Stimulated activated CD8-positive, alpha-beta memory T cell treated with anti-CD3 and anti-CD28 coated beads, Interleukin-15, amount 100 ng/mL, for 4 hours (primary cell): Measurements from ENCODE around the gene GCA.

ENCODE experiments used
- DNase-seq, 2 donors: peaks; one replicate each; pipeline ENCODE4 v3.0.0-alpha.2; 2020; ENCODE audit warnings: low read depth in 2 of 2

The GCA gene

DNA sequence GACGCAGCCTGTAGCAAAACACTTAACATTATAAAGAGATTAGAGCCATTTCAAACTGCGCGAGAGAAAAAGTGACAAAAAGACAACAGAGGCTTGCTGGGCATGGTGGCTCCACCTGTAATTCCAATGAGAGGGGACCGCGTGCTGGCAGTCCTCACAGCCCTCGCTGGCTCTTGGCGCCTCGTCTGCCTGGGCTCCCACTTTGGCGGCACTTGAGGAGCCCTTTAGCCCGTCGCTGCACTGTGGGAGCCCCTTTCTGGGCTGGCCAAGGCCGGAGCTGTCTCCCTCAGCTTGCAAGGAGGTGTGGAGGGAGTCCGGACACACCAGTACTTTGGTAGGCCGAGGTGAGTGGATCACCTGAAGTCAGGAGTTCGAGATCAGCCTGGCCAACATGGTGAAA, 16.1 kb upstream of the GCA start:
- DNase-seq, result no peak

DNA sequence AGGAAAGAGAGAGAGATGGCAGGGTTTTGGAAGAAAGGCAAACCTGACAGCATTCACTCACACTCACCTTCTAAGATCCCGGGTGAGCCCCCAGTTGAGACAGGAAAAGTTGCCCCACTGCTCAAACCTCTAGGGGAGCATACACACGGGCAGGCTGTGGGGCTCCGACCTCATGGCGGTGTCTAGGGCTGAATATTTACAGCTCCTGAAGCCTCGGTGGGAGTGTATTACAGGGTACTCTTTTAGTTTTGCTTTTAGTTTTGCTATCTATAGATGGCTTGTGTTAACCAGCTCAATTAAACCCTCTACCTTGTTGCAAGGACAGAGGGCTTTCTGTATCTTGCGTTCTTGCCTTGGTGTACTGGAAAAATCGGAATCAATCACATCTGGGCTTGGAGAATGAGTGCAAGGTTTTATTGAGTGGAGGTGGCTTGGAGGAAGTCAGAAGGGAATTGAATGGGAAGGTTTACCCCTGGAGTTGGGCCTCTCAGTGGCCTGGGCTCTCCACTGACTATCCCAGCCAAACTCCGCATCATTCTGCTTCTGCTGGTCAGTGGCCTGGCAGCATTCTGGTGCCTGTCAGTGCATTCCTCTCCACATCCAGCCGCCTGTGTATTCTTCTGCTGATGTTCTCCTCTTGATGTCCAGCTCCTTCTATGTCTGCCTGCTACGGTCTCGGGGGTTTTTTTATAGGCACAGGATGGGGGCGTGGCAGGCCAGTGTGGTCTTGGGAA, 15.3 kb upstream of the GCA start:
- DNase-seq, result no peak

DNA sequence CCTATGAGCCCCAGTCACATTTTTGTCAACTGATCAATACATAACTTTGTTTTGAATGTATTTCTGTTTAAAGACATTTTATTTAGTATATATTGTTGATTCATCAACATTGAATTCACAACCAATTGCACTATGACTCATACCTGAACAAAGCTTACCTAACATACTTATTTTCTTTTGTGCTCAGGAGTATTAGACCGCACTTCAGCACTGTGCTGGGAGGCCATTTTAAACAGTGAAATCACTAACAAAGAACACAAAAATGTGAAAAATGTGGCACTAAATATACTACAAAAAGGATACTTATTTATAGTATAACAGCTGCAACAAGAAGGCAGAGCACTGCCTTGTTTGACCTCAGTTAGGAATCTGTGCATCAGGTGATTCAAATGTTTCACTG, 13.1 kb upstream of the GCA start:
- DNase-seq, result no peak

DNA sequence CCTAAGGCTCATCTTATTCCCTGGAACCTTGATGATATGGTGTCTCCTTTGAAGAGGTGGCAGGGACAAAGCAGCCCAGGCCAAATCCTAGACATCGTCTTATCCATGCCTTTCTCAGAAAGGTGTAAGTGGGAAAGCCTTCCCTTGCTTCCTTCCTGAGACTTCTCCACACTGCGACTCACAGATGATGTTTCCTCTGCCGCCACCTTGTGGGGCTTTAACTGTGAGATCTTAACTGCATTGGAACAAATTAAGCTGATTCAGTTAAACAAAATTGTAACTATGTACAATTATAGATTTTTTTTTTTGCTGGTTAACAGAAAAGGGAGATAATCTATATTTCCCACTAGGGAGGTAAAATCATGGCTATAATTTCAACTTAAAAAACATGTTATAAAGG, 10.0 kb upstream of the GCA start:
- no peak for DNase-seq

DNA sequence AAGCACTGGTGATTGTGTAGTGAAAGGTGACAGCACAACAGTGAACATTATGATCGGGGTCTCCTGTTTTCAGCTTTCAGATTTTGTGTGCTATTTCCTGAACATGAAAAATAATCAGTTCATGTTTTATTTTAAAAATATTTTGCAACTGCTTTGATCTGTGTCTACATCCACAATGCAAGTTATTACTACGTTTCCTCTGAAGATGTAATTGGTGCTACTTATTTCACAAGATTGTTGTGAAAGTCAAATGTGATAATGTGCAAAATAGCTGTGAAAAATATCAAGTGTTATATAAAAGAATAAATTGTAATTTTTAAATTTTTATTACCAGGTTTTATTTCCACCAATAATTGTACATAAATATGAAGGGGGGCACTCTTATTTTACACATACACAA, 6.1 kb upstream of the GCA start:
- no peak for DNase-seq

DNA sequence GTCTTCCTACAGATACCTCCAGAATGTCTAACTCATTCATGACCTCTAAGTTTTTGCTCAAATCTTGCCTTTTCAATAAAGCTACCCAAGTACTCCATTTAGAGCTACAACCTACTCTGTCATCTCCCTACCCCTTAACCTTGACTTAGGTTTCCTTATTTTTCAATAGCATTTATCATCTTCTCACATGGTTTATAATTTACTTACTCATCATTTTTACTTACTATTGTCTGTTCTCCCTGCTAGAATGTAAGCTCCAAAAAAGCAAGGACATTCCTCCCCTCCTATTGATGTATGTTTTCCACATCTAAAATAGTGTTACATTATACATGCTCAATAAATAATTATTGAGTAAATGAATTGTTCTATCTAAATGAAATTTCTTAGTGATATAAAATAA, 3.1 kb upstream of the GCA start:
- no peak for DNase-seq

DNA sequence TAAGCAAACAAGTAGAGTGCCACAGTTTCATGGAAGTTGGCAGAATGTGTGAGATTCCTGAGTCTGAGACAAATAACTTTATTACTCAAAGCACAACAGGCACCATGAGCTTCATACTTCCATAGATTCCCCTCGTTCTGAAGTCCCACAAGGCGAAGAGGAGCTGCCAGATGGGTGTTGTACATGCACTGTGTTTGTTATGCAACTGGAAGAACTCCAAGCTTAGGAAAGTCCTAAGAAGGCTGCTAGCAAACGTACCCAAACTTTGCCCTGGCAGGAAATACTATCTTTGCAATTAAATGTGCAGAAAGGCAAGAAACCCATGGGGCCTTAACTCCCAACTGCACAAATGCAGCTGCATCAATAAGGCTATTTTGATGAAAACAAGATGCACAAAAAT, 1.6 kb upstream of the GCA start:
- DNase-seq, result no peak

DNA sequence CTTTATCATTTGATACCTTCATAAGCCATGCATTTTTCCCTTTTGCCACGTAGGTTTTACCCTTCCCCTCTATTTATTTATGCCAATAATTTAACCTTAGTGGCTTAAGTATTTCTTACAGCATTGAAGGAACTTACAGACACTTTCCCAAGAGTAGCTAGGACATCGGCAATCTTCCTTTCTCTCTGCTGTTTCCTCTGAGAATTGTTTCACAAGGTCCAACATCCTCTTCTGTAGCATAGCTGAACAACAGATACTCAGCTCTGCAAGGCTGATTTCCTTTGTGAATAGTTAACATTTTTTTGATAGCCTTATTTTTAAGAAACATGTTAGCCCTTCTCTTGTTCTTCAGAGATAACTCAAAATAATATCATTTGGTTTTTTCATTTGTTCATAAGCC, 1.1 kb upstream of the GCA start:
- DNase-seq, result no peak

DNA sequence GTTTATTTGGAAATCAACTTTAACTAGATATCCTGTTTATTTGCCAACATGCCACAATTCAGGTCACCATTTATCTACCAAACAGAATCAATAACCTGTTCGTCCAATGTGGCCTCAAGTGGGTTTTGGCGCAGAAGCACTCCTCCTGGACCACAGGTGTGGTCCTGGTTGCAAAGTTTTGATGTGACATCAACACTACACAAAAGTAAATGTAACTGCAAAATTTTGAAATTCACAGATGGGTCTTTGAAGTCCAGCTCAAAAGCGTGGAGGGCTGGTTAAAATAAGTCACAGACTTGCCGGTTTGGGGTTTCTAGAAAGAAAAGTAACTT, 474 bp upstream of the GCA start:
- DNase-seq, result no peak

DNA sequence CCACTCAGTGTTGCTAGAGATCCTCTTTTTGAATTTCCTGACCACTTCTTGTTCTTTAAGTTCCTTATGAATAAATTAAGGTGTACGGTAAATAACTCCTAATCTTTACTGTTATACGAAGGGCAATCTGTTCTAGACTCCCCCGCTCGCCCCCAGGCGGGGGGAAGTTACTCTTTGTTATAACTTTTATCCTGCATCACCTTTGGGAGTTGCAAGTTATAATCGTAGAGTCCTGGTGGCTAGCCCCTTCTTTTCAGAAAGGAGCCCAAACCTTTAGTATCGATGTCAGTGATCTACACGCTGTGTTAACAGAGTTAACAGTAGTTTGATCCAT, 652 bp downstream of the GCA start:
- DNase-seq, result no peak

DNA sequence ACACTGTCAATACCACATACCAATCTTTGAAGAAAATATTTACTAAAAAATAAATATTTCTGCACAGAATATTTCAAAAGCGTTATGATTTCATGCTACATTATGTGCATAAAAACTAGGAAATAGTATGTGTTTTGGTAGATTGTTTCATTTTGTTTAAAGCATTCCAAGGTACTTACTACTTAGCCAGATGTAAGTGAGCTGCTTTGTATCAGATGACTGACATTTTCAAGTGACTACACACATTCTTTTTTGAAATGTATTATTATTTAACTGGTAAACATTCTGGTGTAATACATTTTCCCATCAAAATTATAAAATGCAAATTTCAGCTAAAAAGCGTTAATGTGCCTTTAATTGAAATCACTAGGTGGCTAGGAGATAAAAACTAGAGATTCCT, 21.5 kb downstream of the GCA start:
- no peak for DNase-seq

DNA sequence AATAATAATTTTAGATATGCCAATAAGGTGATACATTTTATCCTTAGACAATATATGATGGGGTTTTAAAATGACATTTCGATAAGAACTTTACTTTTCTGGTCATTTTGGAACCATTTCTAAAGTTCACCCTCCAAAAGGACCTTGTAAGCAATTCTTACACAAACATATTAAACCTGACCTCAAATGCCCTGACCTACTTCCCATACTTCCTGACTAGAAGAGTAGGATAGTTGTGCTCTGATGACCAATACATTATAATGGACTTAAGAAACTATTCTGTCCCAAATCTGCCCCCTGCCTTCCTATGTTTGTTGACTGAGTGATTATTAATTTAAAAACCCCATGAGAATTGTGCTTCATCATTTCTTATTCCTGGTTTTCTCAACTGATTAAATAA, 24.6 kb downstream of the GCA start:
- DNase-seq, result no peak

DNA sequence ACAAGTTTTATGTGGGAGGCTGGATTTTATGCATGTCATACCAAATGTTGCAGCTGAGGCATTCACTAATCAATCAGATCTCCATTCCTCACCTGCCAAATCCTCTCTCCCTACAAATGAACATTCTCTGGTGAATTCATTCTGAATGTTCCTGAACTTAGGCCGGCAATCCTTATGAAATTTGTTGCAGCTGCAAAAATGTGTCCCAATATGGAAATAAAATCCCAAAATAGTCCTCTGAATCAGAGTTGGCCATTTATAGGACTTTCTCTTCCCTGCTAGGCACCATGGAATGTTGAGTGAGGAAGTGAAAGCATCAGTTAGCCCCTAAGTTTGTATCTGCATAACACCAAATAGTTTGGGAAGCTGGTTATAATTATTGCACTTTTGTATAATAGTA, 25.6 kb downstream of the GCA start:
- DNase-seq, result no peak

DNA sequence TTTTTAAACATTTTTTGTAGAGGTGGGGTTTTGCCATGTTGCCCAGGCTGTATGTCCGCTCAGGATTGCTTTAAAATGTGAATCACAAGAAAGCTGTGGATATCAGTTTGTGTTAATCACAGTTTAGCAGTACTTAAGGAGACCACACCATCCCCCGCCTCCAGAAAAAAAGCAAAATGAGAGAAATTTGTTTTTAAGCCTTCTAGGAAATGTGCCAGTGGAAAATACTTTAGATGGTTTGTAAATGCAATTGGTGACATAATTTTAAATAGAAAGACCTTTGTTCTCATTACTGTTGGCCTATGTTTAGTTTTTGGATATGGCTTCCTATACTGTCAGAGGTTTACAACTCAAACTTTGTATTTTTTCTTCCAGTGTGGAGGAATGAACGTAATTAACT, 27.0 kb downstream of the GCA start:
- no peak for DNase-seq

DNA sequence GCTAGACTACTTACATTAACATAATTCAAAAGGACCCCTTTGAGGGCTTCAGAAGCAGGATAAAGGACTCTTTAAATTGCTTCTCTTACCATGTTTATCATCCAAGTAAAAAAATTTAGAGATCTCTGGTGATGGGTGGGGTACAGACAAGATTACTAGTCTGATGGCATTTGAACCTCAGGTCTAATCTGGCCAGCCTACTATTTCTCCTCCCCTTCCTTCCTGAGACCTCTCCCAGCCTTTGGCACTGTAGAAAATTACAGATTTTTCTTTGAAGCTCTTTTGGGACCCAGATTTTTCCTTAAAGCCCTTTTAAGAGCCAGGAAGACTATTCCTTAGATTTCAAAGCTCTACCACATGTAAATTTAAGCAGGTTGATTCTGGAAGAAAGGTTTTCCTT, 28.9 kb downstream of the GCA start:
- DNase-seq, result no peak

DNA sequence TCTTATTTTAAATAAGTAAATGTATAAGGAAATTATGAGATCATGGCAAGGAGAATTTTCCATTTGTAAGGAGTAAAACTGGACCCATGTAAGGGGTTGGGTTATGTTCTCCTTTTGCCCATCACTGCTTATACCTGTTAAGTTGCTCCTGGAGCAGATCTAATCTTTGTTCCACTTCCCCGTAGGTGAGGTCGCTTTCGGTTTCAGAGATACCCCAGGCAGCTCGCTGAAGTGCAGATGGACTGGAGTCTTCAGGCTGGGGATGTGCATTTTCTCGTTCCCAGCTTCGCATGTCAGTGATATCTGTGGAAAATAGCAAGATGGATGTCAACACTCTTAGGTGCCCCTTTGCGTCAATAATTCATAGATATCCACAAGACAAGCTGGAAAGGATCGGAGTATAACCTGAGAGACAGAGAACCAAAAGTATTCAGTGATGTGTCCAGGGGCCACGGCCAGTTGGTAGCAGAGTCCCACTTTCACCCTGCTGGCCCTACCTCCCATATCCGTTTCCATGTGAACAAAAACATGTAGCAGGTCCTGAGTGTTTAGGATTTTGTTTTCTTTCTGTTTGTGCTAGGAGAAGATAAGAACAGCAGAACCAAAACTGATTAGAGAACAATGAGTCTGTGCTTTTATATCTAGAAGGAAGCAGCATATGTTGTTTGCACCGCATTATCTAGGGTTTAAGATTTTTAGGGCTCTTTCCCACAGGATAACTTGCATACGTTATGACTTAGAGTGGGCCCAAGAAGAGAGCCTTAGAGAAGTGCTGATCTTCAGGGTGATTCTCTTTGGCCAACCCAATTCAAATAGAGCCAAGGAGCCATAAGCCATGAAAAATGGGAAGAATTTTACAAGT, 36.0 kb downstream of the GCA start:
- DNase-seq, result no peak

DNA sequence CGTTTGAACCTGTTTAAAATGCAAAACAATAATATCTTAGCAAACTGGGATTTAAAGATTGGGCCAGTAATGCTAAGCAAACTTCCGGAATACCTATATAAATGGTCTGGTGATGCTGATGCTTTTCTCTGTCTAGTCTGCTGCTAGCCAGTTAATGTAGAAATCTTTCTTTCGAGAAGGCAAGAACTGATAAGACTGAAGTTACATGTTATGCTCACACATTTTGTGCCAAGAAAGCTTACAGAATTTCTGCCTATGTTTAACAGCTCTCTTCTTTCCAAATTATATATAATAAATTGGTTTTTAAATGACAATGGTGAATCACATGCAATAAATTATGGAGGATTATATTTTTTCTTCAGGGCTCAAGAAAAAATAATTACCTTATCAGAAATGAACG, 37.9 kb downstream of the GCA start:
- no peak for DNase-seq

DNA sequence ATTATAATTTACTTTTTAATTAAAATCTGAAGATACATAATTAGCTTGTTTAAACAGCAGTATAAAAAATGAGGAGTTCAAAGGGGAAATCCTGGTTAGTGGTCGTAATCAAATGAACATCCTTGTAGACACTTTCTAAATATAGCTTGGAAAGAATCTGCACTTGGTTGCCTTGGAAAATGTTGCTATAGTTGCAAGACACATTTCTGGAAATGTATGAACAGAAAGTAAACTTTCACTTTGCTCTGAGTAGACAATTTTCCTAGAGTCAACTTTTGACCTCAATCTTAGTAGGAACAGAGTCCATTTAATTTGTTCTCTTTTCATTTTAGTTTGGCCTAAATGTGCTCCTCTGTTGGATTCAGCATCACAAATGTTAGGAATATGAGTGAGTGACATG, 38.3 kb downstream of the GCA start:
- no peak for DNase-seq

DNA sequence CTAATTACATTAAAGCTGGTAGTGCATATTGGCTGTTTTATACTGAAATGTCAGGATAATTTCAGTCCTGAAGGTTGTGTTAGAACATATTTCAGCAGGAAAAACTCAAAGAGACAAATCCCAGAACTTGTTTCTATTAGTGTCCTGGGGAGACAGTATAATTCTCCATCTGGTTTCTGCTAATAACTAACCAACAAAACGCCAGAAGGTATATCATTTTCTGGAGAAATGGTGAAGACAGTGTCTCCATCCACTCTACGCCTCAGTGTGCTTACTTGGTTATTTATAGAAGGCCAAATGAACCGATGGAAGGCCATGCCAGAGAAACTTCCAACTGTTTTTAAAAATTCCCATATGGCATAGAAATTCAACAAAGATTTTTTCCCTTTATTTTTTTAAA, 41.6 kb downstream of the GCA start:
- DNase-seq, result no peak

DNA sequence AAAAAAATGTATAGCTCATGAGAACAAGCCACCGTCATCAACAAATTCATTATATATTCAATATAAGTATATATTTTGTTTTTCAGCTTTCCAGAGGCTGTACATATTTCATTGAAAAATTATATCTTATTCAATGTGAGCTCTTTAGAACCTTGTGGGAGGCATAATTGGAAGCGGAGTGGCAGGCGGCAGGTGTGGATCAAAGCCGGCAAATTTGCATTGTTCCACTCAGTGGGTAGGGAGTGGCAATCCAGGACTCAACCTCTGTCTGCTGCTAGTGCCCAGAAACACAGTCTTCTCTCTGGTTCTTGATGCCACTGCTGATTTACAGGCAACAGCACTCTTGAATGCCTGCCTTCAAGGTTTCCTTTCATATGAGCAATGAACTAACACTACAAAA, 46.9 kb downstream of the GCA start:
- DNase-seq, result no peak

DNA sequence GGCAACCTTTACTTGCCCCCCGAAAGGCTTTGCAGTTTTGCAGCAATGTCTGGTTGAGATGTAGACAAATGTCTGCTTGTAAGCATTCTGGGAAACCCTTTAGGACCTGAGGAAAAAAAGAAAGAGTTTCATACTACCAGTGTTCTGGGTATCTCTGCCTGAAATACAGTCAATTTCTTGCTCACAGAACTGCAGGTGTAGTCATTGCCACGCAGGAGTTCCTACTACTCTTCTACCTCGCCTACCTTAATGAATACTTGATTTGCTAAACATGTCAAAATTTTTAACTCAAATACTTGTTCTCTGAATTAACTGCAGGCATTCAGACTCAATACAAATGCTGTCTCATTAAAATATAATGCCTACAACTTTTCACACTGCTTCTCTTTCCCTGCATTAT, 56.4 kb downstream of the GCA start:
- no peak for DNase-seq

DNA sequence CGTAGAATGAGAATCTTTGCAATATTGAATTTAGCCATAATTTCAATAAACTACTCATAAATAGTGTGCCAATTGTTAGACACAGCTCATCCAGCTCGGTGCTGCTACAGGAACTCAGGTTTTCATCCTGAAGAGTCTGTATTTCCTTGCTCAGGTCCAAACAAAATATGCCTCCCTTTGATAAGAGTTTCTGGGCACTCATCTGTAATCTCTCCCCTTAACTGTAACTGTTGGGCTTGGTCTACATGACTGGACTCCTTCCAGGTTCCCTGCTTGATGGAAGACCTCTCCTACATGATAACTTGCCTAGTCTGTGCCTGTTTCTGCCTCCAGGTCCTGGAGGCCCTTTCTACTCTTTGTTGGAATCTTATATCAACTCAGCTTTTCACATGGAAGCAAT, 57.9 kb downstream of the GCA start:
- no peak for DNase-seq

DNA sequence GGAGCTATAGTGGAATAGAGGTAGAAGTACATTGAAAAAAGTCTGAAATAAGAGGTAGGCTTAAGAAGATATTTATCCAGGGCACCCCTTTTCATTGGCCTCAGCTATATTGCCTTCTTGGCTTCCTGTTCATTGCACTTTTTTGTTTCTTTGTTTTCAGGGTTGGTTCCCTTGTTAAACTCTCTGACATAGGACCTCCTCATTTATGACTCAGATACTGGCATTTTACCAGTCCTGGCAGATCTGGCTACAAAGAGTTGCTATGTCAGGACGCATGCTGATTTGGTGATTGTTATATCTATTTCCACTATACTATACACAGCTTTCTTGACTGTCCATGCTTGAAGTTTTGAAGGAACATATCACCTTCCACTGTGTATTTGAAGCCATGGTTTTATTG, 60.0 kb downstream of the GCA start:
- no peak for DNase-seq
